SW 1271 (cell line): ENCODE measurements around the gene MAD1L1.
"Not testable (repeated sequence)": the region's sequence is repeated elsewhere in the genome, so short reads cannot be mapped to it uniquely, and the experiment has no call there.

Experiments
- DNase-seq, 2 experiments: peaks; one replicate each; lab custom pipeline; 2025; lab: John Stamatoyannopoulos, UW

Gene MAD1L1

GRCh38 chr7:1860881-1861798 lies 371.6 kb downstream of the MAD1L1 start:
- not testable (repeated sequence) for DNase-seq

DNA sequence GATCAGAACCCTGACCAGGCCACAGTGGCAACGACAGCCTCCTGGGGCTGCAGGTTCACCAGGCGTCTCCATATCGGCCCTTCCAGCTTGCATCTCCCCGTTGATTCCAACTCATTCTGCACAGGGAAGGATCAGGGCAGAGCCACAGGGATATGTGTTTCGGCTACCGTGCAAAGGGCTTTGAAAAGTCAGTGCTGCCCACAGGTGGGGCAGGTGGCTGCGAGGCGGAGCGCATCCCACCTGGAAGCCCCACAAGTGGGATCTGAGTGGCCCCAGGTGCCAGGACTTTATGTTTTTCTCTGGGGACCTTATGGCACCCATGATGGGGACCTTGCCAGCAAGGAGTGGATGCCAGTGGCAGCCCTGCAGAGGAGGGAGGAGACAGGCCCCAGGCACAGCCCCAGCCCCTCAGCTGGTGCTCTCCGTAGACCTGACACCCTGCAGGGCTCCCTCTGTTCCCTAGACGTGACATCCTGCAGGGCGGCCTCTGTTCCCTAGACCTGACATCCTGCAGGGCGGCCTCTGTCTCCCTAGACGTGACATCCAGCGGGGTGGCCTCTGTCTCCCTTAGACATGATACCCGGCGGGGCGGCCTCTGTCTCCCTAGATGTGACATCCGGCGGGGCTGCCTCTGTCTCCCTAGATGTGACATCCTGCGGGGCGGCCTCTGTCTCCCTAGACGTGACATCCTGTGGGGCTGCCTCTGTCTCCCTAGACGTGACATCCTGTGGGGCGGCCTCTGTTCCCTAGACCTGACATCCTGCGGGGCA lies 373.3 kb downstream of the MAD1L1 start:
- DNase-seq, result no peak

GRCh38 chr7:1858435-1859265 lies 374.1 kb downstream of the MAD1L1 start:
- DNase-seq, result no peak

DNA sequence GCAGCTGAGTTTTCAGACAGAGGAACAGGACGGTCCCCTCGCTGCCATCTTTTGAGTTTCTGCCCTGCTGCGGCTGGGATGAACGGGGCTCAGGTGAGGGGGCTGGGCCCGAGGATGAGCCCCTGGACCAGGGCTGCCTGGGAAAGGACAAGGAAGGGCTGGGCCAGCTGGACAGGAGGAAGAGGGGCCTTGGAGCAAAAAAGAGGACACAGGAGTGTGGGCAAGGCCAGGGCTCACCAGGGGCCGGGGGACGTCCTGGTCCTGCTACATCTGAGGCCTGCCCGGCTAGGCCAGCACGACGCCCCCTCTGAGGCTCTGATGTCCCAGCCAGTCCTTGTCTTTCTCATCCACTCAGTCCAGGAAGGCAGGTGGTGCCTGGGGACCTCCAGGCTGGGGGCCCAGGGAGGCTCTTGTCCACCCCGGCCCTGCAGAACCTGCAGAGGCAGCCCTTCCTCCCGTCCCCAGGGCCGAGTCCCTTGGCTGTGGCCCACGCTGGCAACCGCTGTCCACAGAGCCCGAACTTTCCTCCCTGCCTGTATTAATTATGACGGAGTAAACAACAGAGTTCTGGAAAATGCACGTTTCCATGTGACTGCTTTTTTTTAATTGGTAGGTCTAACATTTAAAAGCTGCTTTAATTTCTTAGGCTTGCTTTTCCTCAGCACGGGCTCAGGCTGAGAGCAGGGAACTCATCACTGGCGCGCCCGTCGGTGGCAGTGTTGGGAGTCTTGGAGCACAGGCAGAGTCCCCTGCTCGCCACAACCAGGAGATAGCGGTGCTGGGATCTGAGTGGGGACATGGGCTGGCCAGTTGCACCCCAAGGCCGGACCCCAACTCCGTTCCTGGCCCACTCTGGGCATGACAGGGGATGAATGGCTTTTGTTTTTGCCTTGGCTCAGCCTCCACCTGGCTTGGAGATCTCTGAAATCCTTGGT lies 375.0 kb downstream of the MAD1L1 start:
- DNase-seq, result no peak

DNA sequence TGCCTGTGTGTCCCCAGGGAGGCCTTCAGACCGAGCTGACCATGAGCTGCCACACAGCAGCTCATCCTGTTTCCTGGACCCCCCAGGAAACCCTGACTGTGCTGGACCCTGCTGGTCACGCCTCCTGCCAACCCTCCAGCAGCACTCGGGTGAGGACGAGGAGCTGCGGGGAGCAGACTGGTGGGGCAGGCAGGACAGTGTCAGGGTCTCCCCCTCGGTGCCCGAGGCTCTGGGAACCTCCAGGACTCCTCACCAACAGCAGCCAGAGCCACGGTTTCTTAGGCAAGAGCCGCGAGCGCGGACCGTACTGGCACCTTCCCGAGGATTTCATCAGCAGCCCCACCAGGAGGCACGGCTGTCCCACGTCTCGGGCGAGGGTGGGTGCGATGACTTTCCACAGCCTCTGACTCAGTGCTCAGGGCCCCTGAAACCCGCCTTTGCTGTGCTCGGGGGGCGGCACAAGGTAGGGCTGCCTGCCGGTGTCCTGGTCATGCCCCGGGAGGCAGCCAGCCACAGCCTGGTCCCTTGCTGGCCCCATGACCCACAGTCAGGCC lies 375.8 kb downstream of the MAD1L1 start:
- DNase-seq, result no peak

DNA sequence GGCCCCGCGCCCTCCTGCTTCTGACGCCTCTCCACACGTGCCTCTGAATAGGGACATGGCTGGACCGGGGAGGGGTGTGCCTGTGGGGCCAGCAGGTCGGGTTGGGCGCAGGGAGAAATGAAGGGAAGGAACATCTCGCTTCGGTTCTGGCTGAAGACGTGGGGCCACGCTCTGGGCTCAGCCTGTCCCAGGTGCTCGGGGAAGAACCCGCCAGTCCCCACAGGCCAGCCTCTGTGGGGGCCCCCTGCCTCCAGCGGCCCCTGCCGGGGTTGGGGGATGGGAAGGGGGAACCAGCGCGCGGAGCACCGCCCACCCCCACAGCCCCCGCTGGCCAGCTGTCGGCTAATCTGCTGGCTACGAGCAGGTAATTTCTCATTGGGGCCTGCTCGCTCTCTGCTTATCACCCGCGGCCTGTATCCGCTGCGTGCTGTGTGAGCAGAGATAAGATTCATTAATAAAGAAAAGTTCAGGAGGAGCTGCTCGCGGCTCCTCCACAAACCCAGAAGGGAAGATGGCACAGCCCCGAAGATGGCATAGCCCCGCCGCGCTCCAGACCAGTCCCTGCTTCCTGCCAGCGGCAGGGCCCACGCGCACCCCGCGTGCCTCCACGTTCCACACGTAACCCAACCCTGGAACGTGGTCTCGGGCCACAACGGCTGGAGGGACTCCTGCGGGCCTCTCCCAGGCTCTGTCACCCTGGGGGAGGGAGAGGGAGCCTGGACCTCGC lies 376.4 kb downstream of the MAD1L1 start:
- no peak for DNase-seq

DNA sequence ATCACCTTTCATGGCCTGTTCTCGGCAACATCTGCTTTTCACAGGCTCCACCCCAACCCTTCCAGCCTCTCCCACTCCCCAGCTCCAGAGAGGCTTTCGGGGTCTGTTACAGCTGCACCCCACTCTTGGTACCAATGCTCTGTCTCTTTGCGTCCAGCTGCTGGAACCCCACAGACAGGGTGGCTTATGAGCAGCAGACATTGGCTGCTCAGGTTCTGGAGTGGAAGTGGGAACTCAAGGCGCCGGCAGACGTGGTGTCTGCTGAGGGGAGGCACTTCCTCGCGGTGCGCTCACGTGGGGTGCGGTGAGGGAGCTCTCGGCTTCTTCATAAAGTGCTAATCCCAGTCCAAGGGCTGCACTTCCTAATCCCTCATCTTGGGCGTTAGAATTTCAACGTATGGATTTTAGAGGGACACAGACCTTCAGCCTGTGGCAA lies 377.0 kb downstream of the MAD1L1 start:
- no peak for DNase-seq

GRCh38 chr7:1854866-1855724 lies 377.6 kb downstream of the MAD1L1 start:
- DNase-seq, result no peak

DNA sequence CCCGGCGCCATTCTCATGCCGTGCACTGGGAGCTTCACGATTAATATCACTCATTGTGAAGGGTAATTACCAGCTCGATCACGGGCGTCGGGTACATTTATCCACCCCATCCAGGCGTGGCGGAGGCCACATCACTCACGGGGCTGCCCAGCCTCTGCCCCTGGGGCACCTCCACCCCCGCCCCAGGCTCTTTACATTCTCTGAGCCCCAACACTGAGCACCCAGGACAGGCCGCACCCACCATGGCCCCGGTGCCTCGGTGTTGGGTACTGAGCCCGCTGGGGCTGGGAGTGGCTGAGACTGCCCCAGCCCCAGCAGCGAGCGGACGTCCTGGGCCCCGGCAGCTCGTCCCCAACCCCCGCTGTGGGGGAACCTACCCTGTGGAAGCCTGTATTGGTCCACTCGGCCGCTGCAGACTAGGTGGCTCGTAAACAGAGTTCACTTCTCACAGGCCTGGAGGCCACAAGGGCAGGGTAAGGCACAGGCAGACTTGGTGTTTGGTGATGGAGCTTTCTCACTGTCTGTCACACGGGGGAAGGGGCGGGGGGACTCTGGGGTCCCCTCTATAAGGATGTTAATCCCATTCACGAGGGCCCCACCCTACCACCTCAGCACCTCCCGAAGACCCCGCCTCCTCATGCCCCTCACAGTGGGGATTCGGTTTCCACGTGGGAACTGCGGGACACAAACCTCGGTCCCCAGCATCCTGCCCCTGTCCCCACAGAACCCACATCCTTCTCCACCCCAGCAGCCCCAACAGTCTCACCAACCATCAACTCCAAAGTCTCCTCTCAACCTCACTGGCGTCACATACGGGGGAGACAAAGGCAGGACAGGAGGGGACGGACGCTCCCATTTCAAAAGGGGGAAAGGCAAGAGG lies 378.5 kb downstream of the MAD1L1 start:
- DNase-seq, result no peak

GRCh38 chr7:1853431-1853985 lies 379.2 kb downstream of the MAD1L1 start:
- no peak for DNase-seq

- DNase-seq, result no peak
Measured at GRCh38 chr7:1852517-1853430, 380.0 kb downstream of the MAD1L1 start.

DNA sequence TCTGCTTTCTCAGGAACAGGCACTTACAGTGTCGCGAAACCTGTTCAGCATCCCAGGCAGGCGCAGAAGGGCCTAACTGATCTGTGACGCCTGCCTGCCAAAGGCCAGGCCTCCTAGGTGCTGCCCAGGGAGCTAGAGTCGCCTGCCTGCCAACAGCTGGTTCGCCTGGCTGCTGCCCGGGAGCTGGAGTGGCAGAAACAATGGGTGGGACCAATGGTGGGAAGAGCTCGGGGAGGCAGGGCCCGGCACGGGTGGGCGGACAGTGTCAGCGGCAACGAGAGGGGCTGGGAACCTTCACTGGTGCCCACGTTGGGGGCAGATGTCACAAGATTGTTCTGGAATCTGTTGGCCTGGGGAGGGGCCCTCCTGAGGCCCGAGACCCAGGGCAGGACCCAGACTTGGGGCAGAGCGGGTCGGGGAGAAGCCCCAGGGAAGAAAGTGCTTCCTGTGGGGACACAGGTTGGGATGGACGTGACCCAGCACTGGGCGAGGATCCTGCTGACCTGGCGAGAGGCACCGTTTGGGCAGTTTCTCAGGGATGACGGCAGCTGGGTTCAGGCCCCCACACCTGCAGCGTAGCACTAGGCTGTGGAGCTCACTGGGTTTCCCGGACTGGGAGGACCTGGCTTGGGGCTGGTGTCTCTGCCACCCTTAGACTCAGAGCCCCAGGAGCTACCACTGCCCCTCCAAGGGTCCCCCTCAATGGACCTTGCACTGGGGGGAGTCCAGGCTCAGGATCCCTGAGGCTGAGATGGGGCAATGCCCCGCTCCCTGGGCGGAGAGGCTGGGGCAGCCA lies 380.8 kb downstream of the MAD1L1 start:
- DNase-seq, result no peak

DNA sequence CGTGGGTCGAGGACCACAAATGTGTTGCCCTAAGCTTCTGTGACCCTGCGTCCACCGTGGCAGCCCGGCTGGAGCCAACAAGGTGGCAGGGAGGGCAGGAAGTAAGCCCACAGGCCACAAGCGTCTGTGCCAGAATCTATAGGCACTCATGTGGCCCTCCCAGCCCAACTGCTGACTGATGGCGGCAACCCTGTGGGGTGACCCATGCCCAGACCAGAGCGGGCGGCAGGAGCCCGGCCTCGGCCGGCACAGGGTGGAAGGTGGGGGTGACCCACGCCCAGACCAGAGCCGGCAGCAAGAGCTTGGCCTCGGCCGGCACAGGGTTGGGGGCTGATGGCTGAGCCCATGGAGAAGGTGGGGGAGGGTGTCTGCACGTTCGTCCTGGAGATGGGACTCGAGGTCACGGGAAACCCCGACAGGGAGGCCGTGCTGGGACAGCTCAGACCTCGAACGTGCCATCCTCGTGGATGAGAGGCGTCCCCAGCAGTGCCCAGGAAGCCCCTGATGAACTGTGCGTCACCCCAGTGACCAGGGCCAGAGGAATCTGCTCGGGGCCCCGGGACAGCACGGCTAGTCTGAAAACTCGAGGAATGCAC lies 381.7 kb downstream of the MAD1L1 start:
- DNase-seq, result no peak

DNA sequence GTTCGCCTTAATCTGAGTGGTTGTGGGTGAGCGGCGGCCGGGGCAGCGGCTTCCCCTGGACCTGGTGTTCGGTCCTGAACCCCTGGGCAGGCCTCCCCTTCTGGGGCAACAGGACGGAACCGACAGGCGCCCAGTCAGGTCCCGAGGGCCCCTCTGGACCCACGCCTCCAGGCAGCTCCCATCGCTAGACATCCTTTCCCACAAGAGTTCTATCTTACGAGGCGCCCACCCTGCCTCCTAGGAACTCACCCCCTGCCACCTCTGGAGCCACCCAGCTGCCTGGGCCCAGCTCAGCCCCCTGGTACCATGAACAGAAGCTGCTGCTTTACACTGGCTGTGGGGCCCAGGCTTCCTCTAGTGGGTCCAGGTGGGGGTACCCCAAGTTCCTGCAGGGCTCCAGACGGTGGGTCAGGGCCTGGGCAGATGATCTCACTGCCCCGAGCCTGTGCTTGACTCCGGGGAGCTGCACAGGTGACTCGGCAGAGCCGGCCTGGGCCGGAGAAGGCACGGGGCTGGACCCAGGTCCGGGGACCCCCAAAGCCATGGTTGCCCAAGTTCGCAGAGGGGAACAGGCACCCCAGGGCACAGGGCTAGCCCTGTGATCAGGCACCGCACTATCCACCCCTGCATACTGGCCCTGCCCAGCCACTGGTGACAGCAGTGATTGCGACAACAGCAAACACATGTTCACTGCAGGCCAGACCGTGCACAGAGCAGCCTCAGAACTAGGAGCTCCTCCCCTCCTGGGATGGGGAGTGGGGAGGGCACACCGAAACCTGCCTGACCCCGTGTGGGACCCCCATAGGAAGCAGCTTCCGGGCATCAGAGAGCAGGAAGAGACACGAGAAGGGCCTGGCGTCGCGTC lies 382.4 kb downstream of the MAD1L1 start:
- DNase-seq, result no peak
